H1 (cell line): ENCODE measurements around the gene FREM1. TPM values are rescaled to one million over a fixed set of nuclear protein-coding genes. Genes with fewer than 3 reads are reported as not detected.
A peak's percentile ranks its signal among the peaks of the same experiment; 100 is the strongest.

Experiments used
- CTCF ChIA-PET: fragments of 300-600 bp; sonication (Branson Sonifier 250); formaldehyde crosslinking; loops from one replicate; lab custom pipeline; 2021; ENCODE audit not compliant: partially characterized antibody; lab: Charles Lee
- POLR2A ChIA-PET: fragments of 300-600 bp; sonication (Branson Sonifier 250); formaldehyde crosslinking; loops from one replicate; lab custom pipeline; 2021; ENCODE audit warnings: inconsistent platforms; ENCODE audit not compliant: partially characterized antibody; lab: Charles Lee
- DNase-seq, 2 experiments: peaks; one replicate each; pipeline versions ENCODE4 v3.0.0 to v3.0.0-alpha.2; 2010 to 2022; ENCODE audit warnings: low spot score in 2 of 2, low read depth in 1 of 2, mixed read lengths in 1 of 2
- FAIRE-seq: peaks from 2 replicates; lab custom pipeline; 2011; peaks lifted over from hg19 to GRCh38; lab: Jason Lieb, UNC
- H2AFZ ChIP-seq: 2 replicates; pipeline ENCODE4 v1.8.1; 2012; ENCODE audit warnings: low read length, inconsistent platforms
- H2AK5ac ChIP-seq: 2 replicates; pipeline ENCODE4 v1.6.1; 2013; ENCODE audit warnings: low read depth, low read length
- H2BK120ac ChIP-seq: replicated peaks from 2 replicates; pipeline ENCODE3; 2013; ENCODE audit warnings: low read depth, low read length, inconsistent platforms
- H2BK12ac ChIP-seq: 2 replicates; pipeline ENCODE4 v1.6.1; 2013; ENCODE audit warnings: low read depth, low read length
- H2BK15ac ChIP-seq: 2 replicates; pipeline ENCODE4 v1.6.1; 2013; ENCODE audit warnings: low read length
- H2BK20ac ChIP-seq: 2 replicates; pipeline ENCODE4 v1.6.1; 2013; ENCODE audit warnings: low read length
- H2BK5ac ChIP-seq: 2 replicates; pipeline ENCODE4 v1.6.1; 2013; ENCODE audit warnings: low read depth, low read length
- H3K14ac ChIP-seq: 2 replicates; pipeline ENCODE4 v1.6.1; 2013; ENCODE audit warnings: inconsistent platforms; ENCODE audit not compliant: insufficient read length
- H3K18ac ChIP-seq: 2 replicates; pipeline ENCODE4 v1.6.1; 2013; ENCODE audit warnings: low read length; ENCODE audit errors: extremely low read depth
- H3K23ac ChIP-seq: 2 replicates; pipeline ENCODE4 v1.6.1; 2013; ENCODE audit warnings: inconsistent platforms; ENCODE audit not compliant: insufficient read length
- H3K23me2 ChIP-seq: 2 replicates; pipeline ENCODE4 v1.6.1; 2013; ENCODE audit warnings: low read depth, low read length
- H3K27ac ChIP-seq: 2 replicates; pipeline ENCODE4 v1.6.1; 2011; ENCODE audit warnings: low read depth, low read length, inconsistent platforms
- H3K27me3 ChIP-seq, 4 experiments: replicated peaks in 1 of 4; 1 replicate in 1 of 4; 2 replicates in 3 of 4; pipeline versions ENCODE4 v1.6.1 to v1.8.1; 2011 to 2013; ENCODE audit warnings: low read length in 3 of 4, mild to moderate bottlenecking in 3 of 4, inconsistent platforms in 2 of 4, mixed read lengths in 2 of 4, moderate library complexity in 1 of 4; ENCODE audit not compliant: control insufficient read depth in 3 of 4, insufficient read depth in 3 of 4; ENCODE audit errors: extremely low read depth in 1 of 4
- H3K36me3 ChIP-seq, 4 experiments: 2 replicates each; pipeline versions ENCODE4 v1.6.1 to v1.8.1; 2011 to 2013; ENCODE audit warnings: mild to moderate bottlenecking in 4 of 4, low read length in 3 of 4, moderate library complexity in 2 of 4, control low read depth in 1 of 4, inconsistent platforms in 1 of 4; ENCODE audit not compliant: insufficient read depth in 4 of 4, control insufficient read depth in 2 of 4
- H3K4ac ChIP-seq: replicated peaks from 2 replicates; pipeline ENCODE3; 2013; ENCODE audit warnings: low read length, low read depth, mixed read lengths, inconsistent platforms; ENCODE audit not compliant: insufficient read length
- H3K4me1 ChIP-seq, 4 experiments: replicated peaks in 1 of 4; 1 replicate in 1 of 4; 2 replicates in 3 of 4; pipeline versions ENCODE4 v1.6.1 to v1.8.1; 2011 to 2013; ENCODE audit warnings: low read length in 3 of 4, inconsistent platforms in 2 of 4, mixed read lengths in 1 of 4; ENCODE audit not compliant: insufficient read depth in 4 of 4, control insufficient read depth in 3 of 4
- H3K4me2 ChIP-seq, 2 experiments: 2 replicates each; pipeline versions ENCODE4 v1.6.1 to v1.8.1; 2011 to 2013; ENCODE audit warnings: low read depth in 2 of 2, low read length in 2 of 2, control low read depth in 1 of 2, inconsistent platforms in 1 of 2, mild to moderate bottlenecking in 1 of 2; ENCODE audit not compliant: insufficient read depth in 1 of 2
- H3K4me3 ChIP-seq, 4 experiments: fragments of 200-600, 300-600 bp in 1 of 4; sonication (generic), shearing (Covaris generic), sonication (Bioruptor Twin) in 1 of 4; 2 replicates each; pipeline versions ENCODE4 v1.5.1 to v1.8.1; 2011 to 2016; ENCODE audit warnings: low read length in 4 of 4, low read depth in 3 of 4, control low read depth in 2 of 4, inconsistent platforms in 2 of 4, mild to moderate bottlenecking in 2 of 4, mixed read lengths in 1 of 4, moderate library complexity in 1 of 4; ENCODE audit not compliant: insufficient read depth in 2 of 4; ENCODE audit errors: extremely low read depth in 1 of 4
- H3K56ac ChIP-seq: replicated peaks from 2 replicates; pipeline ENCODE3; 2013; ENCODE audit warnings: low read depth, mild to moderate bottlenecking, mixed read lengths, low read length, inconsistent platforms; ENCODE audit not compliant: insufficient read length
- H3K79me1 ChIP-seq: 2 replicates; pipeline ENCODE4 v1.6.1; 2013; ENCODE audit warnings: low read depth, low read length, control low read depth
- H3K79me2 ChIP-seq, 2 experiments: 2 replicates each; pipeline versions ENCODE4 v1.6.1 to v1.8.1; 2012 to 2013; ENCODE audit warnings: low read length in 2 of 2, mild to moderate bottlenecking in 2 of 2, inconsistent platforms in 1 of 2; ENCODE audit not compliant: insufficient read depth in 2 of 2, control insufficient read depth in 1 of 2
- H3K9ac ChIP-seq, 4 experiments: replicated peaks in 1 of 4; 1 replicate in 1 of 4; 2 replicates in 3 of 4; pipeline versions ENCODE4 v1.6.1 to v1.8.1; 2011 to 2013; ENCODE audit warnings: low read depth in 3 of 4, low read length in 3 of 4, control low read depth in 2 of 4, mild to moderate bottlenecking in 2 of 4, moderate library complexity in 2 of 4, inconsistent platforms in 1 of 4; ENCODE audit errors: extremely low read depth in 1 of 4
- H3K9me3 ChIP-seq, 2 experiments: 2 replicates each; pipeline versions ENCODE4 v1.6.1 to v1.8.1; 2012 to 2013; ENCODE audit warnings: mild to moderate bottlenecking in 2 of 2, moderate library complexity in 2 of 2, control low read depth in 1 of 2, inconsistent platforms in 1 of 2, low read depth in 1 of 2, low read length in 1 of 2, mixed read lengths in 1 of 2; ENCODE audit not compliant: insufficient read depth in 2 of 2
- H4K20me1 ChIP-seq, 2 experiments: replicated peaks in 1 of 2; 2 replicates each; pipeline versions ENCODE3 to v1.8.1; 2011 to 2013; ENCODE audit warnings: inconsistent platforms in 2 of 2, low read length in 2 of 2, mild to moderate bottlenecking in 1 of 2; ENCODE audit not compliant: insufficient read depth in 2 of 2, control insufficient read depth in 1 of 2
- H4K5ac ChIP-seq: 2 replicates; pipeline ENCODE4 v1.6.1; 2013; ENCODE audit warnings: low read length, low read depth, mixed read lengths, inconsistent platforms; ENCODE audit not compliant: insufficient read length
- H4K8ac ChIP-seq: 2 replicates; pipeline ENCODE4 v1.8.0; 2013; ENCODE audit warnings: mild to moderate bottlenecking, moderate library complexity, low read length, inconsistent platforms; ENCODE audit not compliant: insufficient read depth; ENCODE audit errors: extremely low read depth
- H4K91ac ChIP-seq: replicated peaks from 2 replicates; pipeline ENCODE3; 2013; ENCODE audit warnings: low read length, mixed read lengths, inconsistent platforms; ENCODE audit not compliant: insufficient read length
- CEBPB ChIP-seq: IDR thresholded peaks from 2 replicates; pipeline ENCODE4 v1.6.1; 2012; ENCODE audit warnings: low read depth, low read length
- TAF1 ChIP-seq: IDR thresholded peaks from 2 replicates; pipeline ENCODE4 v1.6.1; 2011; ENCODE audit warnings: mild to moderate bottlenecking, low read depth, low read length
- WGBS, 2 experiments: shearing (Covaris generic) in 1 of 2; methylation state at CpG; one replicate each; pipeline versions ENCODE4 v1.1.6 to v1.1.7; 2013 to 2015; ENCODE audit warnings: low lambda C conversion rate in 2 of 2, mixed read lengths in 2 of 2, inconsistent platforms in 1 of 2, low coverage in 1 of 2, missing lambda C conversion rate in 1 of 2; ENCODE audit not compliant: insufficient replicate concordance in 2 of 2, insufficient coverage in 1 of 2, insufficient read length in 1 of 2; ENCODE audit errors: extremely low coverage in 1 of 2, missing lambda C conversion rate in 1 of 2; 5-methylcytosine and 5-hydroxymethylcytosine counted together
- polyA plus RNA-seq, 7 experiments: library from polyadenylated mRNA; depleted of rRNA in 3 of 7; stranded (reverse) in 5 of 7; unstranded in 2 of 7; fragments of >200 nt in 5 of 7; fragments of 200-250 nt in 2 of 7; gene quantifications; 1 replicate in 5 of 7; 2 replicates in 1 of 7; 4 replicates in 1 of 7; pipeline versions ENCODE4 v1.2.1 to v1.2.3, GENCODE V29; 2011 to 2013; ENCODE audit warnings: missing spikeins in 2 of 7, mixed read lengths in 2 of 7
- total RNA-seq: library from RNA; stranded (reverse); fragmentation: NEBNext Ultra II Directional; extraction: Animal tissue kit (Norgen Biotek cat#: 25700); gene quantifications from 2 replicates; pipeline ENCODE4 v1.2.1, GENCODE V29; 2021

Gene FREM1
- total and polyA plus RNA-seq, 2 of the 8 experiments (the other 6 are each of a cell fraction or from before 2014, with no cell fraction given) = 2.6 to 3.1 TPM

- Histone ChIP-seq H3K56ac (no peak overlapping the region), H3K23ac (no peak overlapping the region), H3K27ac (no peak overlapping the region), H4K5ac (no peak overlapping the region), H3K4me1 (no peaks in the 10 kb centered on the region), H2BK120ac (no peak overlapping the region), H3K4me2 (no peak overlapping the region), H3K4ac (no peak overlapping the region), H4K8ac (no peak overlapping the region), H2BK12ac (no peak overlapping the region), H2AFZ (no peak overlapping the region), H2BK5ac (no peak overlapping the region), H3K14ac (no peak overlapping the region), H2BK20ac (no peak overlapping the region), H3K27me3 (no peaks in the 10 kb centered on the region), H4K91ac (no peak overlapping the region), H3K4me3 (no peak overlapping the region), H3K79me2 (no peaks in the 10 kb centered on the region), H2BK15ac (no peak overlapping the region), H3K23me2 (no peaks in the 10 kb centered on the region), H3K9ac (no peak overlapping the region), H3K36me3 (no peaks in the 10 kb centered on the region), H4K20me1 (no peaks in the 10 kb centered on the region), H3K9me3 (no peaks in the 10 kb centered on the region), H3K18ac (no peak overlapping the region), H3K79me1 (no peaks in the 10 kb centered on the region), H2AK5ac (no peak overlapping the region)
- FAIRE-seq (no peak), DNase-seq (no peak)
- 82% methylated on average over 2 of the region's 2 CpGs; no CpG with 5 or more reads in 1 of the 2 experiments for WGBS, 2 experiments
- POLR2A ChIA-PET = no interaction called here
- CTCF ChIA-PET = interaction anchor here (0.6 kb wide), 1 partner anchor 1628 kb away, joined by 3 read pairs; no protein-coding TSS in a partner anchor
- TF ChIP-seq CEBPB (peak; percentile 45; the same call in 1 of the 2 replicates), TAF1 (no peak)
Observed at GRCh38 chr9:14799030-14799429, 111.2 kb downstream of the FREM1 start.
